HG02623 (cell line): ENCODE results near the gene IL5RA.

Experiments
- ATAC-seq: cut with Tn5 transposase; IDR thresholded peaks from one replicate; pipeline ENCODE4 v1.9.1; 2021; ENCODE audit warnings: moderate library complexity; ENCODE audit not compliant: unreplicated experiment

IL5RA gene

DNA sequence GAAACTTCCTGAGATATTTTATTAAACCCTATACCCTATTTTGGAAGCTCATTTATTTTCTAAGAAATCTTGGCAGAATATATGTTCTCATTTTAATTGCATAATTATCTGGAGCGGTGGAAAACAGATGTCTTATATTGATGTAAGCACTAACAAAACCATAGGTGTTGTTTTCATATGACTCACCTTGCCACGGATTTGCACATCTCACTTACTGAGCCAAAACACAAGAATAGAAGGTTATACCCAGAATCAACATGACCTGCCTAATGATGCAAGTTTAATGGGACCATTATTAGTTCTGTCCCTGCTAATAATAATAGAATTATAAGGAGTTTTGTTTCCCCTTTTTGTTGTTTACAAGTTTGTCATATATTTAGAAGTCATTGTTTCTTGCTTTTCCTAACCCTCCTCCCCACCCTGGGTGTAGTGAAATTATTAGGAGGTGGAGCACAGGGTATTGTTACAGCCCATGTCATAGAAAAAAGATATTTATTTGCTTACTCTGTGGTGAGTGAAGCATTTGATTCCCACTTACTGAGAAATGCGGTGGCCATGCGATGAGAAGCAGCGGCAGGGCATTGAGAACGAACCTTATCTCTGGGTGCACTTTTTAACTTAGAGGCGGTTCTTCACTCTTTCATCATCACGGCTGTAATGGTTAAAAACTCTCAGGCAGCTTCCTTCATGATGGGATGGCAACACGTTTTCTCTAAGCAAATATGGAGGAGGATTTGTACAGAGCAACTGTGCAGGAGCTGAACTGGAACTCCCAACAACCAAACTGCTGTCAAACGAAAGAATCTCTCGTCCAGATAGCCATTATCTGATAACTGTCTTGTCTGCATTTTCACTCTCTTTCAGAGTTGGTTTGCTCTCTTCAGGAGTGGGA, 521 bp downstream of the IL5RA start:
- ATAC-seq, result peak; percentile 69

- no peak for ATAC-seq
Measured at GRCh38 chr3:3107858-3108257, 2.3 kb downstream of the IL5RA start.

DNA sequence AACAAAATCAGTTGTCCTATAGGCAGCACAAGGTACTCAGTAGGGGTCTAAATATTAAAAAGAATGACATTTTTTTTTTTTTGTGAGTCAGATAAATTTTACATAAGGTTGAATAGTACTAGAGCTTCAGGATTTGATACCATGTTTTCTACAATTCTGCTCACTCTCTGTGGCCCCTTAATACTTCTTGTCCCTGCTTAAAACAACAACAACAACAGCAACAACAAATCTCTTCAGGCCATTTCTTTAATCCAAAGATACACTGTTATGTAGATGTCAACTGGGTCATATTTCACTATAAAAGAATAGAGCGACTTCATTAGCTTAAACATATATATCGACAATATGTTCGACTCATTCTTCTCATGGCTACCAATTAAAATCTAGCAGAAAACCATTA, 3.0 kb downstream of the IL5RA start:
- no peak for ATAC-seq

GRCh38 chr3:3105815-3106214, 4.4 kb downstream of the IL5RA start:
- no peak for ATAC-seq

DNA sequence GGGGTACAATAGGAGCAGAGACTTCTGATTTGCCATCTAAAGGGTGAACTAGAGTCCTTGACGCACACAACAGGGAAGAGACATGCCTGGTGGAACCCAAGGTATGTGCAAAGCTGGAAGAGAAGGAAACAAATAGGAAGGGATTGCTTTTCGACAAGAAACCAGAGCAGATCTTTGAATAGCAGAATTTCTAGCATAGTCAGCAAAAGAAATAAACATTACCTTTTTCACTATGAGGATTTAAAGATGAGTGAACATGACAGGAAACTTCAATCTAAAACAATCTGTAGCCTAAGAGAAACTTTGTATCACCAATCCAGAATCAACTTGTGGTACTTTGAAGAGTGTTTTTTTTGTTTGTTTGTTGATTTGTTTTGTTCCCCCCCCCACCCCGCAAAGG, 4.9 kb downstream of the IL5RA start:
- ATAC-seq, result no peak

- no peak for ATAC-seq
Measured at GRCh38 chr3:3102751-3103150, 7.4 kb downstream of the IL5RA start.

- peak; percentile 48 for ATAC-seq
Measured at GRCh38 chr3:3101660-3102458, 8.3 kb downstream of the IL5RA start.

DNA sequence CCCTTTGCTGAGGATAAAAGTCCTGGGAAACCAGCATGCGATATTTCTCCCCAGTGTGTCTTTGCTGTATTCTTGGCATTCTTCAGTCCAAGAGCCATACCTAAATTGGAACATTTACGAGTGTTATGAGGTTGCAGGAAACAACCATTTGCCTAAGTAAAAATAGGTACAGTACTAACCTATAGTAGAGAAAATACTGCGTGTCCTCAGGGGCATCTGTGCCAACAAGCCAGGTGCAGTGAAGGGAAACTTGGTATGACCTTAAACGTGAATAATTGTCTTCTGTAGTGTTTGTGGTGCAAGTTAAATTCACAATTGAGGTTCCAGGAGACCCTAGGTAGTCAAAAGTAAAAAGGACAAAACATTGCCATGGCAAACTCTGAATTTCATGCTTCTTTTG, 12.2 kb downstream of the IL5RA start:
- ATAC-seq, result peak; percentile 32

DNA sequence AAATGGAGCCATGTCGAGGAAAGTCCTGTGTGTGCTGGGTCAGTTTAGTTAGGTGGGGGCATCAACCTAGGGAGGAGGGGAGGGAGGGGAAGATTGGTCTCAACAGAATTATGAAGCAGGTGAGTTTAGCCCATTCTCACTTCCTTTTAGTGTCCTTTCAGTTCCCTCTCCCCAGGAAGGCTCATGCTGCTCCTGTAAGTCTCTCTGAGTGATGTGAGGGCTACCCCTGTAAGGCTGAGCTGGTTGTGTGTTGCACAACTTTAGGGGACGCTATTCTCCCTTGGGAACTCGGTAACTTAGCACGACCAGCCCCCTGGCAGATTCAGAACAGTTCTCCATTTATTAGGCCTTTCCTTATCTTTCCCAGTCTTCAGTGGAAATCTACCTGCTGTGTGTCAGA, 21.2 kb downstream of the IL5RA start:
- ATAC-seq, result peak; percentile 100

- no peak for ATAC-seq
Measured at GRCh38 chr3:3087716-3088465, 22.3 kb downstream of the IL5RA start.

DNA sequence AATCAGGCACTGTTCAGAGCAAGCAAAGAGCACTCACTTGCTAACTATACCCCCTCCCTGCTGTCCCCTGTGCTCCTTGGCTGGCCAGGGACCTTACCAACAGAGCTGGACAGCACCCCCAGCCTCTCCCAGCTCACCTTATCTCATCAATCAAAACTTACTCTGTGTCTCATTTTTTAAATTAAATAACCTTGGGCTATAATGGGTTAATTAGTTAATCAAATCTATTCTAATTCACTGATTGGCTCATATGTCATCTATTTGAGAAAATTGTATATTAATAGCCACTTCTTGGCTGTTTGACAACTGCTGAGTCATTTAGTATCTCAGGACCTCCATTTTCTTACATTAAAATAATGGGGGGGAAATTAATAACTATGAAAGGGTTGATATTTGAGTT, 22.9 kb downstream of the IL5RA start:
- no peak for ATAC-seq

GRCh38 chr3:3086239-3086638, 23.9 kb downstream of the IL5RA start:
- no peak for ATAC-seq

DNA sequence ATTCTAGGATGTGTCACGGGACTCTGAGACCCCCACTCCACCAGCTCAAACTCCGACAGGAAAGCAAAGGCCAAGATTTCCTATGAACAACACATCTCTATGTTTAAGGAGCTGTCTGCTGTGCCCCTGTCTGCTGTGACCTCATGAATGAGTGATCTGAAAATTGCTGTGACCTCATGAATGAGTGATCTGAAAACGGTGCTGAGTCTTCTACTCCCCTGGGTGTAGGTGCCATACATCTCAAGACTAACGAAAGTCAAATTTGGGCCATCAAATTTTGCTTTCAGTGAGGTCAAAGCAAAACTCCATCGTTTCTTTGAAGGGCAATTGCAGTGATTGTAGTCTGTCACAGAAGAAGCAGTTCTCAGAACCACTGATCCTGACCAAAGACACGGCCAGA, 24.4 kb downstream of the IL5RA start:
- ATAC-seq, result no peak

GRCh38 chr3:3084890-3085289, 25.3 kb downstream of the IL5RA start:
- ATAC-seq, result no peak

DNA sequence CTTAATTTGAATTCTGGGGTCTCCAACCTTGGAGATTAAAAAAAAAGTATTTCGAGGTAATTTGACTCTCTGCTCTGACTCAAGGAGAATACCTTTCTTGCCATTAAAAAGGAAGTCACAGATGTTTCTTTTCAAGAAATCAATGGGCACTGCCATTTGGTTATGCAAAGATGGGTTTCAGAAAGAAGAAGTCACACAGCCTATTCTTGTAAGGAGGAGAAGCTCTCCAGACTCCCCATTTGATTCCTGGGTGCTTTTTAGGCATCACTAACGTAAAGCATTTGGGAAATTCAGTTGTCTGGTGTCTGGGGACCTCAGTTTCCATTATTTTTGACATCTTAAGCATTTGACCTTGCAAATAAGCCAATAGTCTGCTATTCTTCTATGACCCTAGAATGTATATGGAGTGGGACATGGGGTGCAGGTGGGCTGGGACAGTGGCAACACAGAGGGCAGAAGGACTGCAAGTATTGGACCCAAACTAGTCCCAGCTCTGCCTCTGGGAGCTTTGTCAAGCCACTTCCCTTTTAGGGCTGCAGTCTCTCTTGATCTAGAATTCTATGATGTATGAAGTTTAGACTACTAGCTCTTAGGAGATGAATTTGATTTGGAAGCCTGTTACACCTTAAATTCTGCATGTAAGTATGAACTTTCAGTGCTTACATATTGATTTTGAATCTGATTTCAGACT, 27.8 kb downstream of the IL5RA start:
- ATAC-seq, result peak; percentile 88

- peak; percentile 39 for ATAC-seq
Measured at GRCh38 chr3:3081381-3082233, 28.6 kb downstream of the IL5RA start.

- no peak for ATAC-seq
Measured at GRCh38 chr3:3080309-3080708, 29.9 kb downstream of the IL5RA start.

DNA sequence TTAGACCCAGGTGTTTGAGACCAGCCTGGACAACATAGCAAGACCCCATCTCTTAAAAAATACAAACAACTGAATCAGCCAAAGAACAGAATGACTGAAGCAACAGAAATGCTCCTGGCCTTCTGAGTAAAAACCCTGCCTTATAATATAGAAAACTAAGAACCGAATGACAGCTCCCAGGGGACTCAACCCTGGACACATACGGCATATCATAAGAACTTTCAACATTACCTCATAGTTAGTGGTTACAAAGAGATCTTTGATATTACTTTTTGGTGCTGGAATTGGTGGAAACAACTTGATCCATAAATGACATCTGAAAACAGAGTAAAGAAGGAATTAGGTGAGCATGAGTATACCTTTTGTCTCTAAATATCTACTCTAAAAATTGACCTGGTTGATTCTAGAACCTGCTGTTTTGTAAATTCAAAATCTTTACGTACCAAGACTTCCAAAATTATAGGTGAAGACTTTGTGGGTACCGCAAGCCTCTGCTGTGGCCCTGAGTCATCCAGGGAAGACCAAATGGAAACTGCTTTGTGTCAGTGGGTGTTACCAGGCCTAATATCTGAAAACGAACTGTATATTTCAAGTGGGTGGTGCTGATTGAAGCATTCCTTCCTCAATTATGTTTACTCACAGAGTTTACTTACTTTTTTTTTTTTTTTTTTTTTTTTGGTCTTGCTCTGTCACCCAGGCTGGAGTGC, 35.5 kb downstream of the IL5RA start:
- peak; percentile 58 for ATAC-seq

GRCh38 chr3:3071136-3071535, 39.0 kb downstream of the IL5RA start:
- no peak for ATAC-seq
